CD14-positive monocyte (primary cell): Measurements from ENCODE around the gene ZBTB4. TPM values are rescaled to one million over a fixed set of nuclear protein-coding genes. Genes with fewer than 3 reads are reported as not detected.

ENCODE experiments used
- DNase-seq, 3 donors: peaks; one replicate each; pipeline ENCODE4 v3.0.0-alpha.2; 2011 to 2022
- H2AFZ ChIP-seq: 2 replicates; pipeline ENCODE4 v1.6.0; 2012; ENCODE audit warnings: mild to moderate bottlenecking, low read depth, low read length, inconsistent platforms; ENCODE audit not compliant: insufficient read depth, poor library complexity, severe bottlenecking
- H3K27ac ChIP-seq, 2 donors: 1 replicate in 1 of 2; 2 replicates in 1 of 2; pipeline ENCODE4 v1.5.1; 2012 to 2013; ENCODE audit warnings: low read length in 2 of 2, control low read depth in 1 of 2, inconsistent platforms in 1 of 2, low read depth in 1 of 2, mild to moderate bottlenecking in 1 of 2
- H3K27me3 ChIP-seq, 2 donors: one replicate each; pipeline versions ENCODE4 v1.6.0 to v1.6.1; 2011 to 2013; ENCODE audit warnings: low read length in 2 of 2; ENCODE audit not compliant: control insufficient read depth in 2 of 2, insufficient read depth in 2 of 2
- H3K36me3 ChIP-seq, 2 donors: replicated peaks in 1 of 2; 1 replicate in 1 of 2; 2 replicates in 1 of 2; pipeline versions ENCODE4 v1.5.1 to v1.6.1; 2012 to 2013; ENCODE audit warnings: low read length in 2 of 2, control low read depth in 1 of 2, inconsistent platforms in 1 of 2, mild to moderate bottlenecking in 1 of 2; ENCODE audit not compliant: insufficient read depth in 2 of 2, control insufficient read depth in 1 of 2
- H3K4me1 ChIP-seq, 2 donors: 1 replicate in 1 of 2; 2 replicates in 1 of 2; pipeline versions ENCODE4 v1.5.1 to v1.6.1; 2012 to 2013; ENCODE audit warnings: low read length in 2 of 2, control low read depth in 1 of 2, inconsistent platforms in 1 of 2, mild to moderate bottlenecking in 1 of 2, moderate library complexity in 1 of 2; ENCODE audit not compliant: insufficient read depth in 2 of 2, control insufficient read depth in 1 of 2
- H3K4me2 ChIP-seq: replicated peaks from 2 replicates; pipeline ENCODE3; 2012; ENCODE audit warnings: low read length, moderate library complexity, mild to moderate bottlenecking; ENCODE audit not compliant: poor library complexity, severe bottlenecking; ENCODE audit errors: extremely low read depth
- H3K4me3 ChIP-seq, 3 experiments: fragments of 200-600 bp in 1 of 3; sonication (generic) in 1 of 3; replicated peaks in 1 of 3; 1 replicate in 2 of 3; 2 replicates in 1 of 3; pipeline ENCODE4 v1.5.1; 2011 to 2013; ENCODE audit warnings: low read length in 3 of 3, mild to moderate bottlenecking in 3 of 3, control low read depth in 2 of 3, low read depth in 2 of 3, inconsistent platforms in 1 of 3, moderate library complexity in 1 of 3
- H3K79me2 ChIP-seq: 2 replicates; pipeline ENCODE4 v1.6.0; 2012; ENCODE audit warnings: mild to moderate bottlenecking, control low read depth, inconsistent platforms, low read length, moderate library complexity; ENCODE audit not compliant: insufficient read depth
- H3K9ac ChIP-seq: 2 replicates; pipeline ENCODE4 v1.6.0; 2017; ENCODE audit warnings: low read length, mild to moderate bottlenecking; ENCODE audit not compliant: insufficient read depth, poor library complexity, severe bottlenecking
- H3K9me3 ChIP-seq, 2 donors: replicated peaks in 1 of 2; 1 replicate in 1 of 2; 2 replicates in 1 of 2; pipeline versions ENCODE4 v1.5.1 to v1.6.1; 2012 to 2013; ENCODE audit warnings: low read length in 2 of 2, control low read depth in 1 of 2; ENCODE audit not compliant: control insufficient read depth in 1 of 2, insufficient read depth in 1 of 2
- H4K20me1 ChIP-seq: 2 replicates; pipeline ENCODE4 v1.6.0; 2012; ENCODE audit warnings: mild to moderate bottlenecking, low read length, control low read depth, moderate library complexity; ENCODE audit not compliant: insufficient read depth
- H3K27ac Mint-ChIP-seq, 7 donors: one replicate each; pipeline ENCODE4 v1.8.0; 2020; ENCODE audit warnings: mild to moderate bottlenecking in 7 of 7, mixed read lengths in 7 of 7, moderate library complexity in 6 of 7, inconsistent platforms in 2 of 7
- H3K27me3 Mint-ChIP-seq, 3 donors: one replicate each; pipeline ENCODE4 v1.8.0; 2021 to 2022; ENCODE audit warnings: low read depth in 3 of 3, mild to moderate bottlenecking in 3 of 3, mixed read lengths in 3 of 3, moderate library complexity in 3 of 3, inconsistent platforms in 1 of 3
- H3K36me3 Mint-ChIP-seq, 2 donors: one replicate each; pipeline ENCODE4 v1.8.0; 2020; ENCODE audit warnings: mixed read lengths in 2 of 2, inconsistent platforms in 1 of 2, mild to moderate bottlenecking in 1 of 2
- H3K4me1 Mint-ChIP-seq: one replicate; pipeline ENCODE4 v1.8.0; 2020; ENCODE audit warnings: mild to moderate bottlenecking, mixed read lengths
- H3K4me3 Mint-ChIP-seq, 2 donors: one replicate each; pipeline ENCODE4 v1.8.0; 2020; ENCODE audit warnings: mild to moderate bottlenecking in 2 of 2, mixed read lengths in 2 of 2, moderate library complexity in 1 of 2
- H3K9me3 Mint-ChIP-seq, 7 donors: one replicate each; pipeline ENCODE4 v1.8.0; 2020 to 2022; ENCODE audit warnings: mixed read lengths in 7 of 7, mild to moderate bottlenecking in 6 of 7, moderate library complexity in 6 of 7, inconsistent platforms in 2 of 7
- CTCF ChIP-seq: fragments of 200-600 bp; IDR thresholded peaks from one replicate; pipeline ENCODE4 v1.8.0; 2022; ENCODE audit warnings: antibody characterized with exemption, mild to moderate bottlenecking
- WGBS: methylation state at CpG from one replicate; pipeline ENCODE4 v1.1.5; 2013; ENCODE audit warnings: missing lambda C conversion rate; ENCODE audit not compliant: insufficient coverage; 5-methylcytosine and 5-hydroxymethylcytosine counted together
- intact Hi-C, 2 donors: fragments of 100-400 bp; cut with micrococcal nuclease; formaldehyde crosslinking; loops; one replicate each; pipeline versions ENCODE4 v1.15.0 to v1.15.1; 2023
- polyA plus RNA-seq, 3 donors: library from polyadenylated mRNA; depleted of rRNA in 1 of 3; unstranded in 2 of 3; stranded (reverse) in 1 of 3; fragments of 300-500 nt in 2 of 3; fragments of >200 nt in 1 of 3; fragmentation: Illumina TruSeq in 2 of 3; gene quantifications; 1 replicate in 2 of 3; 2 replicates in 1 of 3; pipeline ENCODE4 v1.2.3, GENCODE V29; 2012 to 2021

Gene ZBTB4
- polyA plus RNA-seq, 3 donors: 3.4 to 8.1 (median 4.4) TPM

DNA sequence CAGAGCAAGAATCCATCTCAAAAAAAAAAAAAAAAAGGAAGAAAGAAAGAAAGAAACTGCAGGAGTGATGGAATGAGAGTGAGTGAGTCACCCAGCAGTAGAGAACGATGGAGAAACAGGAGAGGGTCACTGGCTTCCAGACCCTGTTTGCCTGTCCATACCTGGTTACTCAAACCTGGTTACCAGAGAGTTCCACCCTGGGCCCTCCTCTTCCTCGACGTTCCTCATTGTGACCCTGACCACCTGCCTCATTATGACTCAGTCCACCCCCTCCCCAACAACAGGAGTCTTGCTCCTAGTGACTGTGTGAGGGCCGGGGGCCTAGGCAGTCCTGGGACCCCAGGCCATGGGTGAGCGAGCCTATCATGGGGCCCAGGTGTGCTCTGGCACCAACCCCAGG lies 50.9 kb downstream of the ZBTB4 start, which contains the start of gene SPEM3:
Gene SPEM3 (plus strand): TSS at position 301 of the 400 bp plus-strand sequence. CDS start 46 bp downstream, at position 347.
- Histone ChIP-seq H3K27ac (no peak within 1 kb of the TSS), H2AFZ (no peak within 1 kb of the TSS), H3K9me3 (no peaks in the 10 kb centered on the region), H3K4me1 (no peaks in the 10 kb centered on the region), H3K4me3 (no peak within 1 kb of the TSS), H3K4me2 (no peak within 1 kb of the TSS), H3K36me3 (no peaks in the 10 kb centered on the region), H4K20me1 (no peaks in the 10 kb centered on the region), H3K27me3 (no peaks in the 10 kb centered on the region), H3K9ac (no peak within 1 kb of the TSS), H3K79me2 (no peaks in the 10 kb centered on the region)
- DNase-seq: no peak
- Mint-ChIP-seq H3K27me3 (peaks cover 0 to 3% (median 2%) of the 10 kb centered on the region in 3 donors), H3K9me3 (no peaks in the 10 kb centered on the region), H3K4me1 (no peaks in the 10 kb centered on the region), H3K4me3 (no peak within 1 kb of the TSS), H3K27ac (peak within 1 kb of the TSS in 1 of 7 donors; percentile 31), H3K36me3 (no peaks in the 10 kb centered on the region)
- no peak for TF ChIP-seq CTCF
- WGBS: 84% methylated on average over 4 of the region's 5 CpGs
- intact Hi-C loops: no loop called here

GRCh38 chr17:7427549-7427948 lies 51.9 kb downstream of the ZBTB4 start:
- intact Hi-C loops: no loop called here
- no peak overlapping the region for H3K27ac Mint-ChIP-seq
- H3K36me3 Mint-ChIP-seq: no peaks in the 10 kb centered on the region

More at GRCh38 chr17:7427549-7427948, 51.9 kb downstream of the ZBTB4 start:
- H3K4me3 Mint-ChIP-seq: no peak overlapping the region
- H3K27me3 ChIP-seq: no peaks in the 10 kb centered on the region
- H3K9me3 Mint-ChIP-seq: no peaks in the 10 kb centered on the region
- WGBS: 94% methylated on average over 5 of the region's 7 CpGs
- peaks cover 0 to 3% (median 2%) of the 10 kb centered on the region in 3 donors for H3K27me3 Mint-ChIP-seq
- no peaks in the 10 kb centered on the region for H4K20me1 ChIP-seq
- no peak overlapping the region for H3K9ac ChIP-seq
- H3K79me2 ChIP-seq: no peaks in the 10 kb centered on the region
- H3K36me3 ChIP-seq: no peaks in the 10 kb centered on the region
- no peak overlapping the region for H2AFZ ChIP-seq
- H3K4me2 ChIP-seq: no peak overlapping the region
- no peak overlapping the region for H3K27ac ChIP-seq
- no peaks in the 10 kb centered on the region for H3K4me1 Mint-ChIP-seq
- H3K4me1 ChIP-seq: no peaks in the 10 kb centered on the region
- DNase-seq: no peak
- H3K9me3 ChIP-seq: no peaks in the 10 kb centered on the region
- TF ChIP-seq CTCF: no peak
- no peak overlapping the region for H3K4me3 ChIP-seq
